Measurements from ENCODE around the gene FAM170B.

The FAM170B gene

GRCh38 chr10:49096890-49097445 is 36.9 kb downstream of the FAM170B start:
- DNase-seq: no peak

- DNase-seq: no peak
Measured at GRCh38 chr10:49094646-49095045, 39.2 kb downstream of the FAM170B start.

GRCh38 chr10:49093922-49094321 is 39.9 kb downstream of the FAM170B start:
- no peak for DNase-seq

GRCh38 chr10:49092477-49092876 is 41.3 kb downstream of the FAM170B start:
- DNase-seq: no peak

GRCh38 chr10:49091450-49092210 is 42.2 kb downstream of the FAM170B start:
- DNase-seq: no peak

- no peak for DNase-seq
Measured at GRCh38 chr10:49090696-49091380, 43.0 kb downstream of the FAM170B start.

- DNase-seq: no peak
Measured at GRCh38 chr10:49090189-49090575, 43.6 kb downstream of the FAM170B start.

- no peak for DNase-seq
Measured at GRCh38 chr10:49089557-49090188, 44.1 kb downstream of the FAM170B start.

- DNase-seq: no peak
Measured at GRCh38 chr10:49089152-49089551, 44.7 kb downstream of the FAM170B start.

GRCh38 chr10:49086889-49087288 is 46.9 kb downstream of the FAM170B start:
- DNase-seq: no peak

GRCh38 chr10:49083261-49083660 is 50.6 kb downstream of the FAM170B start:
- no peak for DNase-seq

GRCh38 chr10:49082766-49083165 is 51.1 kb downstream of the FAM170B start:
- no peak for DNase-seq

- DNase-seq: no peak
Measured at GRCh38 chr10:49081547-49082275, 52.1 kb downstream of the FAM170B start.
